SH-SY5Y (cell line): Measurements from ENCODE around the gene GAN.

ENCODE experiments used
- GATA2 ChIP-seq: IDR thresholded peaks from 2 replicates; pipeline ENCODE4 v1.6.1; 2011; ENCODE audit warnings: mild to moderate bottlenecking, low read depth, low read length
- GATA3 ChIP-seq: IDR thresholded peaks from 2 replicates; pipeline ENCODE4 v1.6.1; 2011; ENCODE audit warnings: low read depth, mild to moderate bottlenecking, low read length, moderate library complexity

GRCh38 chr16:81315271-81316175 lies 761 bp downstream of the GAN start:
- TF ChIP-seq GATA3 (no peak), GATA2 (no peak)
